HS-5 (cell line): ENCODE data around the gene KRTAP5-4.
"Not testable (repeated sequence)": the region's sequence is repeated elsewhere in the genome, so short reads cannot be mapped to it uniquely, and the experiment has no call there.

ENCODE experiments used
- DNase-seq: peaks from one replicate; pipeline ENCODE4 v3.0.0-alpha.2; 2012; ENCODE audit warnings: low read depth

Gene KRTAP5-4

GRCh38 chr11:1652771-1653540 is 31.0 kb upstream of the KRTAP5-4 start:
- peak; percentile 3 for DNase-seq

GRCh38 chr11:1652442-1652770 is 30.5 kb upstream of the KRTAP5-4 start:
- DNase-seq = no peak

- DNase-seq = no peak
These were observed 30.1 kb upstream of the KRTAP5-4 start for GRCh38 chr11:1652026-1652425.

- no peak for DNase-seq
These were observed 29.6 kb upstream of the KRTAP5-4 start for GRCh38 chr11:1651411-1651980.

- DNase-seq = no peak
These were observed 29.0 kb upstream of the KRTAP5-4 start for GRCh38 chr11:1650918-1651262.

GRCh38 chr11:1650034-1650917 is 28.3 kb upstream of the KRTAP5-4 start:
- DNase-seq = no peak

GRCh38 chr11:1648653-1649420 is 26.9 kb upstream of the KRTAP5-4 start:
- DNase-seq = no peak

- no peak for DNase-seq
These were observed 26.1 kb upstream of the KRTAP5-4 start for GRCh38 chr11:1647901-1648652.

GRCh38 chr11:1646540-1646939 is 24.6 kb upstream of the KRTAP5-4 start:
- not testable (repeated sequence) for DNase-seq

- DNase-seq = no peak
These were observed 23.5 kb upstream of the KRTAP5-4 start for GRCh38 chr11:1645357-1645821.

GRCh38 chr11:1644601-1645356 is 22.8 kb upstream of the KRTAP5-4 start:
- no peak for DNase-seq

- no peak for DNase-seq
These were observed 21.3 kb upstream of the KRTAP5-4 start for GRCh38 chr11:1643146-1643690.

GRCh38 chr11:1642288-1643145 is 20.6 kb upstream of the KRTAP5-4 start:
- DNase-seq = no peak

- DNase-seq = no peak
These were observed 19.2 kb upstream of the KRTAP5-4 start for GRCh38 chr11:1641096-1641495.

- no peak for DNase-seq
These were observed 18.4 kb upstream of the KRTAP5-4 start for GRCh38 chr11:1640076-1640946.

- DNase-seq = no peak
These were observed 17.7 kb upstream of the KRTAP5-4 start for GRCh38 chr11:1639666-1640065.

- no peak for DNase-seq
These were observed 17.2 kb upstream of the KRTAP5-4 start for GRCh38 chr11:1639102-1639620.

GRCh38 chr11:1638344-1638743 is 16.4 kb upstream of the KRTAP5-4 start:
- no peak for DNase-seq
